Measurements from ENCODE around the gene IL12RB2. TPM values are rescaled to one million over a fixed set of nuclear protein-coding genes. Genes with fewer than 3 reads are reported as not detected.

The IL12RB2 gene
- total and polyA plus RNA-seq, 10 of the 15 experiments (the other 5 are each of a cell fraction or from before 2014, with no cell fraction given), result 0.15 to 1.1 (median 0.54) TPM; not detected in 1

- TF ChIP-seq ZNF24 (IDR thresholded peaks at IDR 0.05), result peak; percentile 95
- no peak for TF ChIP-seq NFYB (IDR thresholded peaks at IDR 0.05; ENCODE audit: insufficient read depth, low read depth, low read length)
- no peak for TF ChIP-seq ZNF592 (IDR thresholded peaks at IDR 0.05)
- TF ChIP-seq MEF2A (IDR thresholded peaks at IDR 0.05; ENCODE audit: insufficient read depth, low read depth, low read length), result peak; percentile 89
- TF ChIP-seq ZNF217 (IDR thresholded peaks at IDR 0.05), result no peak
- TF ChIP-seq ZBTB4 (CRISPR knock-in tag; IDR thresholded peaks at IDR 0.05), result no peak
- no peak for TF ChIP-seq BRCA1 (IDR thresholded peaks at IDR 0.05; ENCODE audit: low read depth, low read length)
- TF ChIP-seq ZNF622 (IDR thresholded peaks at IDR 0.05), result no peak
- no peak for TF ChIP-seq SUZ12 (IDR thresholded peaks at IDR 0.05; ENCODE audit: unreplicated experiment)
- TF ChIP-seq HDGF (IDR thresholded peaks at IDR 0.05), result no peak
- TF ChIP-seq ZSCAN29 (IDR thresholded peaks at IDR 0.05), result no peak
- TF ChIP-seq HSF1 (IDR thresholded peaks at IDR 0.05; ENCODE audit: low read depth, low read length), result no peak
- no peak for TF ChIP-seq EP300 (IDR thresholded peaks at IDR 0.05; ENCODE audit: borderline replicate concordance in 1 of 2, control insufficient read depth in 1 of 2, low read depth in 2 of 2, low read length in 2 of 2)
- TF ChIP-seq IKZF1 (conservative IDR thresholded peaks at IDR 0.05), result peak; percentile 51
- TF ChIP-seq ATF7 (IDR thresholded peaks at IDR 0.05; ENCODE audit: low read depth), result 0 out of 2 replicates have a peak, but pooled peaks have one; percentile 32
- no peak for TF ChIP-seq RFX5 (IDR thresholded peaks at IDR 0.05; ENCODE audit: low read depth, low read length)
- TF ChIP-seq NFXL1 (IDR thresholded peaks at IDR 0.05; ENCODE audit: borderline replicate concordance), result no peak
- TF ChIP-seq MTA3 (IDR thresholded peaks at IDR 0.05; ENCODE audit: borderline replicate concordance, low read length), result no peak
- peak; percentile 49 for TF ChIP-seq JUNB (IDR thresholded peaks at IDR 0.05)
- TF ChIP-seq FOXM1 (IDR thresholded peaks at IDR 0.05; ENCODE audit: low read depth, low read length), result no peak
- TF ChIP-seq IRF5 (IDR thresholded peaks at IDR 0.05; ENCODE audit: borderline replicate concordance), result no peak
These were observed 32.1 kb downstream of the IL12RB2 start (continued) for GRCh38 chr1:67339623-67340343.
